Prostate gland (tissue), 2 donors: ENCODE data around the gene PAOX. TPM values are rescaled to one million over a fixed set of nuclear protein-coding genes. Genes with fewer than 3 reads are reported as not detected.

Experiments used
- DNase-seq: peaks from one replicate; pipeline ENCODE4 v3.0.0-alpha.2; 2019; ENCODE audit warnings: low spot score
- H3K27ac ChIP-seq, 2 donors: fragments of 200-600 bp; sonication (generic); 2 replicates each; pipeline ENCODE4 v1.5.1; 2017 to 2019
- H3K27me3 ChIP-seq: fragments of 200-600 bp; sonication (generic); replicated peaks from 2 replicates; pipeline ENCODE4 v1.5.1; 2019; ENCODE audit not compliant: insufficient read depth
- H3K36me3 ChIP-seq, 2 donors: fragments of 200-600 bp; sonication (generic); 1 replicate in 1 of 2; 2 replicates in 1 of 2; pipeline versions ENCODE4 v1.5.1 to v1.8.1; 2017 to 2019
- H3K4me1 ChIP-seq: fragments of 200-600 bp; sonication (generic); replicated peaks from 2 replicates; pipeline ENCODE4 v1.5.1; 2019
- H3K4me3 ChIP-seq, 2 donors: fragments of 200-600 bp; sonication (generic); 2 replicates each; pipeline ENCODE4 v1.5.1; 2017 to 2019
- H3K9me3 ChIP-seq: fragments of 200-600 bp; sonication (generic); 2 replicates; pipeline ENCODE4 v1.5.1; 2017
- CTCF ChIP-seq, 4 experiments: fragments of 200-600 bp in 2 of 4; fragments of 450-650 bp in 2 of 4; sonication (generic) in 2 of 4; IDR thresholded peaks; 1 replicate in 3 of 4; 2 replicates in 1 of 4; pipeline ENCODE4 v1.5.1; 2016 to 2019; ENCODE audit warnings: antibody characterized with exemption in 4 of 4, mild to moderate bottlenecking in 2 of 4, moderate library complexity in 2 of 4
- POLR2A ChIP-seq: fragments of 450-650 bp; IDR thresholded peaks from one replicate; pipeline ENCODE4 v1.6.1; 2016; ENCODE audit warnings: antibody characterized with exemption, mild to moderate bottlenecking
- POLR2AphosphoS5 ChIP-seq: sonication (generic); formaldehyde crosslinking; IDR thresholded peaks from one replicate; pipeline ENCODE4 v1.6.1; 2017; ENCODE audit warnings: antibody characterized with exemption
- WGBS: methylation state at CpG from one replicate; pipeline ENCODE4 v1.1.5; 2018; 5-methylcytosine and 5-hydroxymethylcytosine counted together
- intact Hi-C: fragments of 100-400 bp; cut with DNase I; formaldehyde crosslinking; loops from one replicate; pipeline ENCODE4 v1.14.2; 2022
- total RNA-seq, 2 donors: library from RNA; depleted of rRNA; stranded (reverse); fragments of >200 nt; gene quantifications; one replicate each; pipeline ENCODE4 v1.1.0, GENCODE V29; 2016

PAOX gene
- total RNA-seq, 2 donors from 2014 or later, result 17.5 to 20.2 TPM

GRCh38 chr10:133420028-133420427 lies 41.0 kb downstream of the PAOX start:
- H3K4me1 ChIP-seq, result no peaks in the 10 kb centered on the region
- WGBS, result 90% methylated on average over 16 of the region's 17 CpGs
- H3K27me3 ChIP-seq, result no peaks in the 10 kb centered on the region
- no peak overlapping the region for H3K27ac ChIP-seq
- no peaks in the 10 kb centered on the region for H3K9me3 ChIP-seq
- intact Hi-C loops, result no loop called here
- no peak for TF ChIP-seq POLR2A
- no peak for TF ChIP-seq CTCF (IDR thresholded peaks at IDR 0.05)
- TF ChIP-seq POLR2AphosphoS5, result no peak
- peak; percentile 3 for DNase-seq
- H3K4me3 ChIP-seq, result no peak overlapping the region
- no peaks in the 10 kb centered on the region for H3K36me3 ChIP-seq

- no peak overlapping the region for H3K27ac ChIP-seq
- H3K4me1 ChIP-seq, result no peaks in the 10 kb centered on the region
- 91% methylated on average over 6 of the region's 6 CpGs for whole genome bisulfite sequencing
- no peaks in the 10 kb centered on the region for H3K36me3 ChIP-seq
- TF ChIP-seq POLR2A, result no peak
- TF ChIP-seq CTCF (IDR thresholded peaks at IDR 0.05), result no peak
- no peak for TF ChIP-seq POLR2AphosphoS5
- no peak overlapping the region for H3K4me3 ChIP-seq
- intact Hi-C loops, result no loop called here
- H3K9me3 ChIP-seq, result no peaks in the 10 kb centered on the region
- no peaks in the 10 kb centered on the region for H3K27me3 ChIP-seq
- no peak for DNase-seq
Measured at GRCh38 chr10:133420579-133420978, 41.5 kb downstream of the PAOX start.

- Histone ChIP-seq H3K4me1 (no peaks in the 10 kb centered on the region), H3K4me3 (no peak overlapping the region), H3K36me3 (no peaks in the 10 kb centered on the region), H3K27ac (no peak overlapping the region), H3K27me3 (no peaks in the 10 kb centered on the region), H3K9me3 (no peaks in the 10 kb centered on the region)
- intact Hi-C loops, result no loop called here
- TF ChIP-seq CTCF (IDR thresholded peaks at IDR 0.05) (no peak), POLR2A (no peak), POLR2AphosphoS5 (no peak)
- peak; percentile 3 for DNase-seq
- 89% methylated on average over 15 of the region's 17 CpGs for WGBS
Measured at GRCh38 chr10:133421336-133422222, 42.5 kb downstream of the PAOX start.

GRCh38 chr10:133422223-133422806 lies 43.3 kb downstream of the PAOX start:
- H3K4me1 ChIP-seq, result no peaks in the 10 kb centered on the region
- H3K4me3 ChIP-seq, result no peak overlapping the region
- intact Hi-C loops, result no loop called here
- no peaks in the 10 kb centered on the region for H3K36me3 ChIP-seq
- 79% methylated on average over 16 of the region's 16 CpGs for WGBS
- no peak overlapping the region for H3K27ac ChIP-seq
- H3K9me3 ChIP-seq, result no peaks in the 10 kb centered on the region
- no peak for DNase-seq
- no peaks in the 10 kb centered on the region for H3K27me3 ChIP-seq
- no peak for TF ChIP-seq POLR2AphosphoS5
- no peak for TF ChIP-seq CTCF (IDR thresholded peaks at IDR 0.05)
- no peak for TF ChIP-seq POLR2A
